PC-3 (cell line): Measurements from ENCODE around the gene ABHD8.

ENCODE experiments used
- EZH2 ChIP-seq: fragments of 300-600 bp; sonication (generic); IDR thresholded peaks from one replicate; pipeline ENCODE4 v1.6.1; 2017; ENCODE audit warnings: antibody characterized with exemption, mild to moderate bottlenecking, low read length; ENCODE audit not compliant: unreplicated experiment
- EZH2phosphoT487 ChIP-seq: fragments of 300-600 bp; sonication (generic); IDR thresholded peaks from 2 replicates; pipeline ENCODE4 v1.6.1; 2018; ENCODE audit warnings: mild to moderate bottlenecking, antibody characterized with exemption, low read length, borderline replicate concordance
- TF ChIP-seq, protein P1 (sequence below): fragments of 300-600 bp; sonication (generic); conservative IDR thresholded peaks from 2 replicates; pipeline ENCODE4 v1.5.1; 2017; ENCODE audit warnings: antibody characterized with exemption, low read depth, mild to moderate bottlenecking, low read length

DNA sequence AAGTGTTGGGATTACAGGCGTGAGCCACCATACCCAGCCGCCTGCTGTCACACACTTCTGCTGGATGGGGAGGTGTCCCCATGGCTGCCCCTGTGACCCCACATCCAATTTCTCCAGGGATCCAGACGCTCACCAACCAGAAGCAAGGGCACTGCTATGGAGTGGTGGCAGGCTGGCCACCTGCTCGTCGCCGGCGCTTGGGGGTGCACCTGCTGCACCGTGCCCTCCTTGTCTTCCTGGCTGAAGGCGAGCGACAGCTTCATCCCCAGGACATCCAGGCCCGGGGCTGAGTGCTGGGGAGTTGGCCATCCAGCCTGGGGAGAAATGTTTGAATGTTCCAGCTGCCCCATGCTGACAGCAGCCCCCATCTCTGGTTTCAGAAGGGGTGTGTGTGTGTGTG is 17.0 kb downstream of the ABHD8 start:
- TF ChIP-seq, protein P1, sequence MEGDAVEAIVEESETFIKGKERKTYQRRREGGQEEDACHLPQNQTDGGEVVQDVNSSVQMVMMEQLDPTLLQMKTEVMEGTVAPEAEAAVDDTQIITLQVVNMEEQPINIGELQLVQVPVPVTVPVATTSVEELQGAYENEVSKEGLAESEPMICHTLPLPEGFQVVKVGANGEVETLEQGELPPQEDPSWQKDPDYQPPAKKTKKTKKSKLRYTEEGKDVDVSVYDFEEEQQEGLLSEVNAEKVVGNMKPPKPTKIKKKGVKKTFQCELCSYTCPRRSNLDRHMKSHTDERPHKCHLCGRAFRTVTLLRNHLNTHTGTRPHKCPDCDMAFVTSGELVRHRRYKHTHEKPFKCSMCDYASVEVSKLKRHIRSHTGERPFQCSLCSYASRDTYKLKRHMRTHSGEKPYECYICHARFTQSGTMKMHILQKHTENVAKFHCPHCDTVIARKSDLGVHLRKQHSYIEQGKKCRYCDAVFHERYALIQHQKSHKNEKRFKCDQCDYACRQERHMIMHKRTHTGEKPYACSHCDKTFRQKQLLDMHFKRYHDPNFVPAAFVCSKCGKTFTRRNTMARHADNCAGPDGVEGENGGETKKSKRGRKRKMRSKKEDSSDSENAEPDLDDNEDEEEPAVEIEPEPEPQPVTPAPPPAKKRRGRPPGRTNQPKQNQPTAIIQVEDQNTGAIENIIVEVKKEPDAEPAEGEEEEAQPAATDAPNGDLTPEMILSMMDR = no peak
- TF ChIP-seq EZH2 = no peak
- TF ChIP-seq EZH2phosphoT487 = no peak
